Colonic mucosa (tissue), 4 donors: ENCODE data around the gene PYGO2. TPM values are rescaled to one million over a fixed set of nuclear protein-coding genes. Genes with fewer than 3 reads are reported as not detected.
"Not testable (repeated sequence)": the region's sequence is repeated elsewhere in the genome, so short reads cannot be mapped to it uniquely, and the experiment has no call there.

Experiments used
- DNase-seq: peaks from one replicate; pipeline ENCODE4 v3.0.0-alpha.2; 2020
- H3K27ac ChIP-seq: fragments of 200-600 bp; one replicate; pipeline ENCODE4 v1.8.0; 2021
- H3K27me3 ChIP-seq: fragments of 200-600 bp; one replicate; pipeline ENCODE4 v1.8.0; 2021
- H3K36me3 ChIP-seq: fragments of 200-600 bp; one replicate; pipeline ENCODE4 v1.8.0; 2021
- H3K4me1 ChIP-seq: fragments of 200-600 bp; one replicate; pipeline ENCODE4 v1.8.0; 2021; ENCODE audit warnings: mild to moderate bottlenecking
- H3K4me3 ChIP-seq: fragments of 200-600 bp; one replicate; pipeline ENCODE4 v1.8.0; 2021
- H3K9ac ChIP-seq, 2 donors: one replicate each; pipeline ENCODE4 v1.7.0; 2013; ENCODE audit warnings: control low read depth in 2 of 2, low read depth in 2 of 2, low read length in 2 of 2
- H3K9me3 ChIP-seq: fragments of 200-600 bp; one replicate; pipeline ENCODE4 v1.8.0; 2021
- intact Hi-C: fragments of 100-400 bp; cut with DNase I; formaldehyde crosslinking; loops from one replicate; pipeline ENCODE4 v1.14.1; 2022
- total RNA-seq, 2 donors: library from RNA; stranded (reverse); fragmentation: NEBNext Ultra II Directional in 1 of 2; extraction: Animal tissue kit (Norgen Biotek cat#: 25700) in 1 of 2; gene quantifications; one replicate each; pipeline ENCODE4 v1.2.1, GENCODE V29; 2021
- TF ChIP-seq, protein P1 (sequence below): fragments of 200-600 bp; IDR thresholded peaks from one replicate; pipeline ENCODE4 v1.8.0; 2022; ENCODE audit warnings: antibody characterized with exemption, mild to moderate bottlenecking
- donor health status: healthy.
- donor health status: DM: no; HTN: no; CAD: no.
- donor health status: DM: no; HTN: no; CAD: no.

The PYGO2 gene
- total RNA-seq, 2 donors from 2014 or later, result 25.8 to 33.8 TPM

DNA sequence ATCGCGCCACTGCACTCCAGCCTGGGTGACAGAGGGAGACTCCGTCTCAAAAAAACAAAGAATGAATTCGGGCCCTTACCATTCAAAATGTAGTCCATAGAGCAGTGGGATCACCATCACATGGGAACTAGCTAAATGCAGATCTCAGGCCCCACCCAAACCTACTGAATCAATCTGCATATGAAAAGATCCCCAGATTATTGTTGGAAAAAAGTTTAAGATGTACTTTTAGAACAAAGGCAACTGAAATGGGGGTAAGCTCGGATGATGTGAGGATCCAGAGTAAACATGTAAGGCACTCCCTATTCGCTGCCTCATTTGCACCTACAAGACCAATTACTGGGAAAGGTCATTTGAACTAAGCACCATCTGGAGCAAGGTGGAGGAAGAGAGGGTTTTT, 20.8 kb upstream of the PYGO2 start:
- Histone ChIP-seq H3K9ac (peak overlapping the region in 1 of 2 donors; percentile 97), H3K4me3 (peak overlapping the region; percentile 78), H3K27me3 (no peaks in the 10 kb centered on the region), H3K36me3 (no peaks in the 10 kb centered on the region), H3K9me3 (no peaks in the 10 kb centered on the region), H3K4me1 (peaks cover 5% of the 10 kb centered on the region), H3K27ac (peak overlapping the region; percentile 13)
- intact Hi-C loops, result no loop called here
- TF ChIP-seq, protein P1, sequence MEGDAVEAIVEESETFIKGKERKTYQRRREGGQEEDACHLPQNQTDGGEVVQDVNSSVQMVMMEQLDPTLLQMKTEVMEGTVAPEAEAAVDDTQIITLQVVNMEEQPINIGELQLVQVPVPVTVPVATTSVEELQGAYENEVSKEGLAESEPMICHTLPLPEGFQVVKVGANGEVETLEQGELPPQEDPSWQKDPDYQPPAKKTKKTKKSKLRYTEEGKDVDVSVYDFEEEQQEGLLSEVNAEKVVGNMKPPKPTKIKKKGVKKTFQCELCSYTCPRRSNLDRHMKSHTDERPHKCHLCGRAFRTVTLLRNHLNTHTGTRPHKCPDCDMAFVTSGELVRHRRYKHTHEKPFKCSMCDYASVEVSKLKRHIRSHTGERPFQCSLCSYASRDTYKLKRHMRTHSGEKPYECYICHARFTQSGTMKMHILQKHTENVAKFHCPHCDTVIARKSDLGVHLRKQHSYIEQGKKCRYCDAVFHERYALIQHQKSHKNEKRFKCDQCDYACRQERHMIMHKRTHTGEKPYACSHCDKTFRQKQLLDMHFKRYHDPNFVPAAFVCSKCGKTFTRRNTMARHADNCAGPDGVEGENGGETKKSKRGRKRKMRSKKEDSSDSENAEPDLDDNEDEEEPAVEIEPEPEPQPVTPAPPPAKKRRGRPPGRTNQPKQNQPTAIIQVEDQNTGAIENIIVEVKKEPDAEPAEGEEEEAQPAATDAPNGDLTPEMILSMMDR, result no peak
- DNase-seq, result no peak

DNA sequence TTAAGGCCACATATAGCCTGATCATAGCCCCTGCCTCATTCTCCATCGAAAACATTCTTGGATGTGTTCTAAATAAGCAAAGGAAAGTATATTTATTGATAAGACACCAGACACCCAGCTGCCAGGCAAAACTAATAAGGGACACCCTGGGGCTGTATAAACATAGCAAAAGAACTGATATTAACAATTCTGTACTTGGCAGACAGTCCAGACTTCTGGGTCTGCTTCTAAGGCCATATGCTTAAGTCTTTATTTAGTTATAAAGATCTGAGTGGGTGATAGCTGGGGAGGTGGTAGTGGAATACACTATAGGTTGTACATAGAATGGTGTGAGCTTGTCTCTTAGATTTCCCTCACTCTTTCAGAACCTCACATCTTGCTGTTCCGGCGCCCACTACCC, 16.8 kb upstream of the PYGO2 start:
- Histone ChIP-seq H3K9me3 (no peaks in the 10 kb centered on the region), H3K36me3 (no peaks in the 10 kb centered on the region), H3K27me3 (no peaks in the 10 kb centered on the region), H3K9ac (no peak overlapping the region), H3K4me3 (no peak overlapping the region), H3K27ac (no peak overlapping the region), H3K4me1 (no peaks in the 10 kb centered on the region)
- intact Hi-C loops, result no loop called here
- TF ChIP-seq, protein P1, result no peak
- DNase-seq, result no peak

DNA sequence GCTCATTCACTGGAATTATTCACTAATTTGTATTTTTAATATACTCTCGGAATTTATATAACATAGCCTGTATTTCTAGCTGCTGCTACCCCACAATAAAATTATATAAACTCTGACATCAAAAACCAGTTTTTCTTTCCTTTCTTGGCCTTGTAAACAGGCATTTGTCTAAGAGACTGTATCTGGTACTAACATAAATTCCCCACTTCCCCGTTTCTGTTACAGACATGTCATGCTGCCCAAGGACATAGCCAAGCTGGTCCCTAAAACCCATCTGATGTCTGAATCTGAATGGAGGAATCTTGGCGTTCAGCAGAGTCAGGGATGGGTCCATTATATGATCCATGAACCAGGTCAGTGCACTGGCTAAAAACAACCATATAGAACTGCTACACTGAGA, 16.2 kb upstream of the PYGO2 start:
- H3K27me3 ChIP-seq, H3K36me3 ChIP-seq, H3K9ac ChIP-seq, H3K4me3 ChIP-seq, intact Hi-C loops, H3K9me3 ChIP-seq, DNase-seq, H3K4me1 ChIP-seq, H3K27ac ChIP-seq: not testable (repeated sequence)

DNA sequence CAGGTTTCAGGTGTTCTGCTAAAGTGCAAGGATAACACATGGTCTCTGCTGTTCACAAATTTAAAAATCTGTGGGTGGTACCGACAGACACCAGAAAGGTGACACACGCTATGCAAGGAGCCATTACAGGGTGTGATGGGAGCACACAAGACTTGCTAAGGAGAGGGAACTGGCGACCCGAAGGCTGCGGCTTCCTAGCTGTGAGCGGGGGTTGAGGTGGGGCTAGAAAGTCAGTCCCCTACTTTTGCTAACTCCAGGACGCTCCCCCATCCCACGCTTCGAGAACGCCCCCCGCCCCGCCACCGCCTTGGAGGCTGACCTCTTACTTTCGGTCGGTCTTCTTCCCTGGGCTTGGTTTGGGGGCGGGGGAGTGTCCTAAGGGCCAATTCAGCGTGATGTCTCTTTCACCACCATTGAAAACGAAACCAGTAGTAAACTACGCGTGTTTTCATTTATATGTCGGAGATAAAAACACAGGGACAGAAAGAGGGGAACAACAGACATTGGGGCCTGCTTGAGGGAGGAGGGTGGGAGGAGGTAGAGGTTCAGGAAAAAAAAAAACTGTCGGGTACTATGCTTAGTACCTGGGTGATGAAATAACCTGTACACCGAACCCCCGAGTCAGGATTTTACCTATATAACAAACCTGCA, 14.0 kb upstream of the PYGO2 start:
- DNase-seq, result peak; percentile 79
- Histone ChIP-seq H3K36me3 (no peaks in the 10 kb centered on the region), H3K9ac (peak overlapping the region; percentile 53 to 99), H3K4me1 (peaks cover 21% of the 10 kb centered on the region), H3K27ac (peak overlapping the region; percentile 96), H3K27me3 (no peaks in the 10 kb centered on the region), H3K4me3 (peak overlapping the region; percentile 51), H3K9me3 (no peaks in the 10 kb centered on the region)
- TF ChIP-seq, protein P1, result no peak
- intact Hi-C loops, result no loop called here

DNA sequence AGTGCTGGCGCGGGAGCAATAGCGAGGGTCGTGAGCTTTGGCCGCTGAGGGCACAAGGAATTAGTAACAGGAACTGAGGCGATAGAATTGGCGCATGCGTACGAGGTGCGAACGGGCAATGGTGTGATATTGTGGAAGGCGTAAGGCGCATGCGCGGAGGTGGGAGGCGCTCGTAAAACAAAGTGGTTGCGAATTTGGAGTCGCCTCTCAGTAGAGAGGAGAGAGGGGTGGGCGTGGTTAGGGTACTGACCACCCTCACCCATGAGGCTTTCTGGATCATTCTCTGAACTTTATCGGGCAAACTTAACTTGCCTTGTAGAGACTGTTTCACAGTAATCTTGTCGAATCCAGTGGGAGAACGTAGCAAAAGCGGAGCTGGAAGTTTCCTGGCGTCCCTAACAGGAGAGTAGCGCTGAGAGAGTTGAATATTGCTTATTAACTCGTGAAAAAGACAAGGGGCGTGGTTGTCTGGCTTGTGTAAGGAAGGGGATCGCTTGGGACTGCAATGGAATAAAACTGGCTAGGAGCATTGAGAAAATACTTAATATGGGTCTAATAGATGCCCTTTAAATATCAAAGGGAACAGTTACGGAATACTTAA, 13.3 kb upstream of the PYGO2 start:
- peak; percentile 98 for DNase-seq
- Histone ChIP-seq H3K9me3 (no peaks in the 10 kb centered on the region), H3K4me1 (peaks cover 21% of the 10 kb centered on the region), H3K9ac (peak overlapping the region; percentile 53 to 99), H3K4me3 (peak overlapping the region; percentile 51), H3K36me3 (no peaks in the 10 kb centered on the region), H3K27ac (peak overlapping the region; percentile 96), H3K27me3 (no peaks in the 10 kb centered on the region)
- intact Hi-C loops, result no loop called here
- TF ChIP-seq, protein P1, result no peak

DNA sequence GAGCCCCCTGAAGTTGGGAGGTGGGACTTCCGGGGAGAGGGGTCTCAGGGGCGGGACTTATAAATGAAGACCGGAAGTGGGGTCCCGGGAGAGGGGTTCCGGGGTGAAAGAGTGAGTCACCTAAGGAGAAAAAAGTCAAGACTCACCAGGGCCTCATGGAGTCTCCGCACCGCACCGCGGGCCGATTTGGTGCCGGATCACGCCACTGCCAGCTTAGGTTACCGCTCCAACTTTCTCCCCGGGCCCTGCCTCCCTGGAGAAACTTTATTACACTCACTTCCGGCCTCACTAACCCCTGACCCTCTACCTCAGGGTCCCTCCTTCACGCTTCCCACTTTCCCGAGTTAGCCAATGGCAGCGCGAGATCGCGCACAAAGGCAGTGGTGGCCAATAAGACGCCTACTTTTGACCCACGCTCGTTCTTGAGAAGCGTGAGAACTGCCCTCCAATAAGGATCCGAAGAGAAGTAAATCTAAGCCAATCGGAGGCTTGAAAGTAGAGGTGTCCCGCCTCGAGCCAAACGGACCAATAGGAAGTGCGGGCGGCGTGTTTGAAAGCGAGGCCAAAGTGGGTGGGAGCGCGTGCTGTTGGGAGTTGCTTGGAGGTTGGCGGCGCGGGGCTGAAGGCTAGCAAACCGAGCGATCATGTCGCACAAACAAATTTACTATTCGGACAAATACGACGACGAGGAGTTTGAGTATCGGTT, 12.7 kb upstream of the PYGO2 start, which contains the start of gene CKS1B:
Gene CKS1B, plus strand, starts transcription at position 580 of the 706 bp plus-strand sequence. Its CDS starts 65 bp downstream, at position 645.
- peaks cover 21% of the 10 kb centered on the region for H3K4me1 ChIP-seq
- intact Hi-C loops, result no loop called here

More for the DNA sequence above, 12.7 kb upstream of the PYGO2 start, which contains the start of gene CKS1B:
- Histone ChIP-seq H3K27me3 (no peaks in the 10 kb centered on the region), H3K9me3 (no peaks in the 10 kb centered on the region), H3K9ac (peak within 1 kb of the TSS; percentile 73 to 99), H3K36me3 (no peaks in the 10 kb centered on the region), H3K27ac (peak within 1 kb of the TSS; percentile 96), H3K4me3 (peak within 1 kb of the TSS; percentile 51)
- TF ChIP-seq, protein P1, result no peak
- peak; percentile 97 for DNase-seq
